ENCODE data around the gene HOXD9.

Gene HOXD9

DNA sequence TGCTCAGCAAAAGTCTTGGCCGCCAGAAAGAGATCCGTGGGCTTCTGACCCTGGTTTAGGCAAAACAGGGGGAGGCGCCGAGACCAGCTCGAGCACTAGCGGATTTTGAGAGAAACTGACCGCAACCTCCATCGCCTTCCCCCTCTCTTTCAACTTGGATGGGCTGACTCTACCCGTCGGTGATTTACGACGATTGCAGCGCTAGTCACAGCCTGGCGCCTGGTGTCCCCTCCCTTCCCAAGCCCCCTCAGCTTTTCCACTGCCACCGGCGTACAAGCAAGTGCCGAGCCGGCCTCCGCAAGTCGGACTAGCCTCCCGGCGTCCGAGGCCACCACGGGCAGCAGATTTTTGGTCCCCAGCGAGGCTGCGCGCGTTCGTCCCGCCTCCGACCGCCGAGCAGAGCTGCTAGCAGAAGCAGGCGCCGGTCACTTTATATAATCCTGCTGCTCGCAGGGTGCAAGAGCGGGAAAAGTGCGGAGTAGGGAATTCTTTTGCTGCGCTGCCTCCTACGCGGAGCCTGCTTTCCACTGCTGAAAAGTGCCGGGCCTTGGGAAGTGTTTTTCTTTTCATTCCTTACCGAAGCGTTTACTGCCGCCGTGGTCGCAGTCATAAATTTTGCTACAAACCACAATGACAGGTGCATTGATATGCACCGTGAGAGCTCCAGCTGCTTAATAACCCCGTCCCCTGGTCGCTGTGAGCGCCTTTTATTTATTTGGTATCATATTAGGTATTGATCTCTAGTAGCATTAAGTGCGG, 42.3 kb downstream of the HOXD9 start:
- no peak for DNase-seq

DNA sequence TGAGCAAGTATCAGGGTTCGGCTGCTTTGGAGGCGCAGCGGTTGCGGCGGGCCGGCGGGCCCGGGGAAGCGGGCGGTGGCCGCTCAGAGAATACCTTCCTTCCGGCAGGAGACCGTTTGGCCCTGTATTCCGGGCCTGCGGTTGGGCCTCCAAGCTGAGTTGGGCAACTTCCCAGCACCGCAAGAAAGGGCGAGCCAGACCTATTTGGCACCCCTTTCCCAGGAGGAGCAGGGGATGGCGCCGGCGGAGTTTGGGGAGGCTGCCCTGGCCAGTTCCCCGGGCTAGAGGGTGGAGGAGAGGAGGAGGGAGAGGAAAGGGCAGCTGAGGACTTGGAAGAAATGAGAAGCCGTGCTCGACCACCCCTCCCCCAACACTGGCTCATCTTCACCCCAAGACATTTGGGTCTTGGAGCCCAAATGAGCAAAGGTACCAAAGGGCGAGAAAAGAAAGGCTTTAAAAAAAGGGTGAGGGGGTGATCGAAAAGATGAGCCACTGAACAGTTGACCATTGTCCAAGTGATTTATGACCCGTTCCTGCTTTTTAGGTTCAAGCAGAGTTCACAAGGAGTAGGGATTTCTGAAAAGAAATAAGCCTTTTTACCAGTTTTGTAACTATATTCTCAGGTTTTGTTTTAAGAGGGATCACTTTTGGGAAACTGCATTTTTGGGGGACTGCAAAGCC, 43.0 kb downstream of the HOXD9 start:
- no peak for DNase-seq

DNA sequence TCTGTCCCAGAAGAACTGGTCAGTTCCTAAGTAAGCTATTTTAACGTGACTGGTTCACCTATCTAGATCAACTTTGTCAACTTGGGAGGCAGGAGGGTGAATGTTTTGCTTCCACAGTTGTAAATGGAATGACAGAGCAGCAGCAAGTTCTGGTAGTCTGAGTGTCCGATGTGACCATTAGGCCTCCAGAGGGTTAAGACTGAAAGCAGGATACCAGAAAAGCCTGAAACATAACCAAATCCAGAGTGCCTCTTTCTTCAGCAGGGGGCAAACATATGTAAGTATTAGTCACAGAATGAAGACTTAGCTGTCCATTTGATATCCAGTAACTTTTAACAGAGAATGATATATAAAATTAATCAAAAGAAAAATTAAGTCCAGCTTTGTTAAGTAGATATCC, 43.8 kb downstream of the HOXD9 start:
- DNase-seq, result no peak

DNA sequence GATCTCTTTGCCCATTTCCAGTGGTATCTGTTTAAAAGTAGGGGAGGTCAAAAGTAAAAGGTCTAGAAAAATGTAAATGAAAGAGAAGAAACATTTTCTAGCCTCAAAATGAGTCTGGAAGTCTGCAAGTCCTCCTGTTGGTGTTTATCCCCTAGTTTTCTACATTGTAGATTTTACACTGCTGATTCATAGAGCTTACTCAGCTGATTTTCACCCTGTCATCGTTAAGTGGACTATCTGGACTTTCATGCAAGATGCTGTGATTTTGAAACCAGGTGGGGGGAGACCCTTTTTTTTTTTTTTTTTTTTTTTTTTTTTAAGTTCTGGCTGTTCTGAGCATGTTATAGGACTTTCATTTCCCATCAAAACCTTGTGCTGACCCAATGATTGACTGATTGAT, 44.9 kb downstream of the HOXD9 start:
- DNase-seq, result no peak

DNA sequence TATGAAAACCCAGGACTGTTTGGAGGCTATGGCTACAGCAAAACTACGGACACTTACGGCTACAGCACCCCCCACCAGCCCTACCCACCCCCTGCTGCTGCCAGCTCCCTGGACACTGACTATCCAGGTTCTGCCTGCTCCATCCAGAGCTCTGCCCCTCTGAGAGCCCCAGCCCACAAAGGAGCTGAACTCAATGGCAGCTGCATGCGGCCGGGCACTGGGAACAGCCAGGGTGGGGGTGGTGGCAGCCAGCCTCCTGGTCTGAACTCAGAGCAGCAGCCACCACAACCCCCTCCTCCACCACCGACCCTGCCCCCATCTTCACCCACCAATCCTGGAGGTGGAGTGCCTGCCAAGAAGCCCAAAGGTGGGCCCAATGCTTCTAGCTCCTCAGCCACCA, 46.7 kb downstream of the HOXD9 start:
- no peak for DNase-seq

DNA sequence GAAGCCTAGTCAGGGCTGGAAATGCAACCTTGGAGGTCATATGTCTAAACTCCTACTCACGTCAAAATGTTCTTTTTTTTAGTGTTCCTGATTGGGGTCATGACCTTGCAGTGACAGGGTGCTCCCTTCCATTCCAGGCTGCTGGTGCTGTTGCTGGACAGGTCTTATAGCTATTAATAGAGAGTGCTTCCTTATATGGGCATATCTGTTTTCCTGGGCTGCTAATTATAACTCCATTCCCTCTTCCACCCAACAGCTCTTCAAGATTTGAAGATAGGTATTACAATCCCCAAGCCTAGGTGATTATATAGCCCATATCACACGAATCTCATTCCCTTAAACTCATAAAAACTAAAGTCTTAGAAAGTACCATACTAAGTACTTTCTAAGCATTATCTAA, 47.2 kb downstream of the HOXD9 start:
- DNase-seq, result no peak

DNA sequence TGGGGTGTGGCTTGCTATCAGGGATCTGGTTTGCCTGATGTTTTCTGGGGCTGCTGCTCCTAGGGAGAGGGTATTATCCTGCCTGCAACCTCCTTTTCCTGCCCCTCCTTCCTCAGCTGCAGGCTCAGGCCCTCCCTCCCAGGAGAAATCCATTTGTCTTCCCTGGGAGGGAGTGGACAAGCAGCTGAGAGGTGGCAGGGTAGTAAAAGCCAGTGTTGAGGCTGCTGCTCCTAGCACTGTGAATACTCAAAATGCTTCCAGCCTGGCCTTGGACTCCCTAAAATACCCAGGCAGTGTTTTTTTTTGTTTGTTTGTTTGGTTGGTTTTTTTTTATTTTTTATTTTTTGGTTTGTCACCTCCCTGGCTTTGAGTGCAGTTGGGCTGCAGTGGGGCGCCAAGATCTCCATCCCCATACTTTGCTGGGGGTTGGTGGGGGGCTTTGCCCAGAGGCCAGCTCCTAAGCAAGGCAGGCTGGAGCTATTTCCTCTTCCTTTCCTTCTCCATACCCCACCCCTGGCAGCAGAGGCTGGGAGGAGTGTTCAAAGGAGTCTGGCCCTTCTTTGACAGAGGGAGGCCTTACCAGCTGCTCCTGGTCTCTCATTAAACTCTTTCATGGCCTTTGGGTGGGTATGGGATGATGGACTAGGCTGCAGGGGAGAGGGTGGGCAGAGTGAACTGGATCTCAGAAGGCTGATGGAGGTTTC, 48.2 kb downstream of the HOXD9 start:
- DNase-seq, result no peak

DNA sequence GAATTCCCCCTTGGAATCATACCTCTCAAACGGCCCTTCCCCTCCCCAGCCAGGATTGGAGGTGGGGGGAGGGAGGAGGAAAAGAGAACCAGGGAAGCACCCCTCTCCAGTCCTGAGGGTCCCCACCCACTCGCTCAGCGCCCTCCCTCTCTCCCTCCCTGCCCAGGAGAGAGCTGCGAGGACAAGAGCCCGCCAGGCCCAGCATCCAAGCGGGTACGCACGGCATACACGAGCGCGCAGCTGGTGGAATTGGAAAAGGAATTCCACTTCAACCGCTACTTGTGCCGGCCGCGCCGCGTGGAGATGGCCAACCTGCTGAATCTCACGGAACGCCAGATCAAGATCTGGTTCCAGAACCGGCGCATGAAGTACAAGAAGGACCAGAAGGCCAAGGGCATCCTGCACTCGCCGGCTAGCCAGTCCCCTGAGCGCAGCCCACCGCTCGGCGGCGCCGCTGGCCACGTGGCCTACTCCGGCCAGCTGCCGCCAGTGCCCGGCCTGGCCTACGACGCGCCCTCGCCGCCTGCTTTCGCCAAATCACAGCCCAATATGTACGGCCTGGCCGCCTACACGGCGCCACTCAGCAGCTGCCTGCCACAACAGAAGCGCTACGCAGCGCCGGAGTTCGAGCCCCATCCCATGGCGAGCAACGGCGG, 49.0 kb downstream of the HOXD9 start:
- peak in 15 of 58 donors; percentile 7 to 36 (median 16) for DNase-seq

DNA sequence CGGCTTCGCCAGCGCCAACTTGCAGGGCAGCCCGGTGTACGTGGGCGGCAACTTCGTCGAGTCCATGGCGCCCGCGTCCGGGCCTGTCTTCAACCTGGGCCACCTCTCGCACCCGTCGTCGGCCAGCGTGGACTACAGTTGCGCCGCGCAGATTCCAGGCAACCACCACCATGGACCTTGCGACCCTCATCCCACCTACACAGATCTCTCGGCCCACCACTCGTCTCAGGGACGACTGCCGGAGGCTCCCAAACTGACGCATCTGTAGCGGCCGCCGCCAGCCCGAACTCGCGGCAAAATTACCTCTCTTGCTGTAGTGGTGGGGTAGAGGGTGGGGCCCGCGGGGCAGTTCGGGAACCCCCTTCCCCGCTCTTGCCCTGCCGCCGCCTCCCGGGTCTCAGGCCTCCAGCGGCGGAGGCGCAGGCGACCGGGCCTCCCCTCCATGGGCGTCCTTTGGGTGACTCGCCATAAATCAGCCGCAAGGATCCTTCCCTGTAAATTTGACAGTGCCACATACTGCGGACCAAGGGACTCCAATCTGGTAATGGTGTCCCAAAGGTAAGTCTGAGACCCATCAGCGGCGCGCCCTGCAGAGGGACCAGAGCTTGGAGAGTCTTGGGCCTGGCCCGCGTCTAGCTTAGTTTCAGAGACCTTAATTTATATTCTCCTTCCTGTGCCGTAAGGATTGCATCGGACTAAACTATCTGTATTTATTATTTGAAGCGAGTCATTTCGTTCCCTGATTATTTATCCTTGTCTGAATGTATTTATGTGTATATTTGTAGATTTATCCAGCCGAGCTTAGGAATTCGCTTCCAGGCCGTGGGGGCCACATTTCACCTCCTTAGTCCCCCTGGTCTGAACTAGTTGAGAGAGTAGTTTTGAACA, 49.7 kb downstream of the HOXD9 start:
- peak in 1 of 58 donors; percentile 10 for DNase-seq

DNA sequence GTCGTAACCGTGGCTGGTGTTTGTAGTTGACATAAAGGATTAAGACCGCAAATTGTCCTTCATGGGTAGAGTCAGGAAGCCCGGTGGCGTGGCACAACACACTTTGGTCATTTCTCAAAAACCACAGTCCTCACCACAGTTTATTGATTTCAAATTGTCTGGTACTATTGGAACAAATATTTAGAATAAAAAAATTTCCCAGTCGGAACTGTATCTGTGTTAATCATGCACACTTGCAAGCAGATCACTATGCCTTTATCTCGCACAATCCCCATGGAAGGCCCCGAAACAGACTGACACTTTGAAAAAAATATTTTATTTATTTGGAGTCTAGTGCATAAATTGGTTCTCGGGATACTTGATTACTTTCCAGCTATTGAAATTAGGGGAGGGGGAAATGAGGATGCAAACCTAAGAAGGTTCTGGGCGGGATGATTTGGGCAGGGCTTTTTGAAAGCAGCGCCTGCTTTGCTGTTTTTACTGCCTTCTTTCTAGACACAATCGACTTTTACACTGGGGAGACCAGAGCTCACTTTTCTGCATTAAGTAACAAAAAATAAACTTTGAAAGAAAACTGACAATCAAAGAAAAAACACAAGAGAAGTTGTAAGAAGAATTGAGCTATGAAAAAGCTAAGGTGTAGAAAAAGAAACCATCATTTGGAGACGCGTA, 50.5 kb downstream of the HOXD9 start:
- no peak for DNase-seq

DNA sequence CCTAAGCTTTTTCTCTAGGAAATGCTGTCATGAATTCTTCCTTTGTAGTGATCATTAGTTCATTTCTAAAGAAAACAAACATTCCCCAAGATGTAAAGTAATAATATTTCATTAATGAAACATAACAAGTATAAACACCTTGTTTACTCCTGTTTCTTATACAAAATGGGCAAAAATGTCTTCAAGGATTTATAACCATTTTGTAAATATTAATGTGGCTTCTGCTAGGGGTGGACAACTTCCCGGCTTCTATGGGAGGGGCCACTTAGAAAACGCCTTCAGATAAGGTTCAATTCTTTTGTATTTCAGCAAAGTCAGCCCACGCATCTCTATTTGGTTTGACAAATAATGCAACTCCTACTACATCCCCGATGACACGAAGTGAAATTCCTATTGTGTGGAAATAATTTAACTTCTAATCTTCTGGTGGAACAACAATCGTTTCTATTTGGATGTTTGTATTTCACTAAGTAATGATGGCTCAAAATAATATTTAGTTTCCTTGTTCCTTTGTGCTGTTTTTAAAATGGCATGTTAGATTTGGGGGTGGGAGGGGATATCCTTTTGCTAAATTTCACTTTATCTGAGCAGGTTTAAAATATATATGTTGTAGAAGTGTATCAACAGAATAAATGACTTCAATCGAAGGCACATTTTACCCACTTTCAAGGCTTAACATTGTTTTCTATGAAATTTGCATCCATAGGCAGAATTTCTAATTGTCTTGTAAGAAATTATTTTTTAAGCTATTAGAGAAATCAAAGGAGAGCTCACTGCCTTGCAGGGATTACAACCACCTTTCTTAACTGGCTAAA, 51.3 kb downstream of the HOXD9 start:
- no peak for DNase-seq

DNA sequence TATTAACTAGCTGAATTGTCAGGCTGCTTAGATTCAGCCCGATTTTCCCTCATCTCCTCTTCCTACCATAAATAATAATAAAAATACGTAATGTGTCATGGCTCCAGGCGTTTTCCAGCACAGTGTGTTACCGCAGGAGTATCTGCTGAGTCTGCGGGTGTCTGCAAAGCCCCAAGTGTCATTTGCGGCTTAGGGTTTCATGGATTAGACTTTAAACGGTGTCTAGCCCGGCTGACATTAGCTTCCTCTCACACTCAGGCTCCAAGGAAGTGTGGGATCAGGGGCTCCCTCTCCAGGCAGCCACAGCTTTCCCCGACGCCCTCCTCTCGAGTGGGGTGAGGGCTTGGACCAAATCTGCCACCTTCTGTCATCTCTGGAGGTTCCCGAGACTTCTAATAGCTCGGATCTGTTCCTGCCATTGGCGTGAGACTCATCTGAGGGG, 51.9 kb downstream of the HOXD9 start:
- DNase-seq, result peak in 9 of 58 donors; percentile 5 to 52 (median 27)

Measured in anterior cingulate cortex (tissue), 58 donors.